ENCODE measurements around the gene RHOU.

The RHOU gene

DNA sequence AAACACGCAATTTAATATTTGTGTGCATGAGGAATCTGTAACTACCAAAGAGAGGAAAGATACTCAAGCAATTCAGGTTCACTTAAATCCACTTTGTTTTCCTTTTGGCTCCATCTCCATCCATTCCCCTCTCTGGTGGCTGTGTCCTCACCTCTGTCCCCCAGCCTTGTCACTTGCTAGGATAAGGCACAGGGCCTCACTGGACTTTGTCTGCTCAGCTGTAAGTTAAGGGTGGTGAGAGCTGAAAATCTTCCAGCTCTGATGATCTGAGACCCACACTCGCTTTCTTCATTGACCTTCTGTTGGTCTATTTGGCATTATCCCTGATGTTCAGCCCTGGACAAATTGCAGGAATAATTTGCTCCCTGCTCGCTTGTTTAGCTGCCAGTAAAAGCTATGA, 56.5 kb downstream of the RHOU start:
- no peak for DNase-seq
- H3K27ac ChIP-seq: no peak overlapping the region
- no peaks in the 10 kb centered on the region for H3K36me3 ChIP-seq (replicated peaks)
- H3K4me3 ChIP-seq (ENCODE audit: low read depth, low read length): no peak overlapping the region
- in situ Hi-C loops (cut with HindIII; ENCODE audit: low pct_ligation_motif_present, low sequenced_read_pairs): no loop called here
- H3K27me3 ChIP-seq (replicated peaks): no peaks in the 10 kb centered on the region
- TF ChIP-seq, protein P1, sequence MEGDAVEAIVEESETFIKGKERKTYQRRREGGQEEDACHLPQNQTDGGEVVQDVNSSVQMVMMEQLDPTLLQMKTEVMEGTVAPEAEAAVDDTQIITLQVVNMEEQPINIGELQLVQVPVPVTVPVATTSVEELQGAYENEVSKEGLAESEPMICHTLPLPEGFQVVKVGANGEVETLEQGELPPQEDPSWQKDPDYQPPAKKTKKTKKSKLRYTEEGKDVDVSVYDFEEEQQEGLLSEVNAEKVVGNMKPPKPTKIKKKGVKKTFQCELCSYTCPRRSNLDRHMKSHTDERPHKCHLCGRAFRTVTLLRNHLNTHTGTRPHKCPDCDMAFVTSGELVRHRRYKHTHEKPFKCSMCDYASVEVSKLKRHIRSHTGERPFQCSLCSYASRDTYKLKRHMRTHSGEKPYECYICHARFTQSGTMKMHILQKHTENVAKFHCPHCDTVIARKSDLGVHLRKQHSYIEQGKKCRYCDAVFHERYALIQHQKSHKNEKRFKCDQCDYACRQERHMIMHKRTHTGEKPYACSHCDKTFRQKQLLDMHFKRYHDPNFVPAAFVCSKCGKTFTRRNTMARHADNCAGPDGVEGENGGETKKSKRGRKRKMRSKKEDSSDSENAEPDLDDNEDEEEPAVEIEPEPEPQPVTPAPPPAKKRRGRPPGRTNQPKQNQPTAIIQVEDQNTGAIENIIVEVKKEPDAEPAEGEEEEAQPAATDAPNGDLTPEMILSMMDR (IDR thresholded peaks at IDR 0.05; ENCODE audit: low read depth, low read length, missing control alignments): no peak

DNA sequence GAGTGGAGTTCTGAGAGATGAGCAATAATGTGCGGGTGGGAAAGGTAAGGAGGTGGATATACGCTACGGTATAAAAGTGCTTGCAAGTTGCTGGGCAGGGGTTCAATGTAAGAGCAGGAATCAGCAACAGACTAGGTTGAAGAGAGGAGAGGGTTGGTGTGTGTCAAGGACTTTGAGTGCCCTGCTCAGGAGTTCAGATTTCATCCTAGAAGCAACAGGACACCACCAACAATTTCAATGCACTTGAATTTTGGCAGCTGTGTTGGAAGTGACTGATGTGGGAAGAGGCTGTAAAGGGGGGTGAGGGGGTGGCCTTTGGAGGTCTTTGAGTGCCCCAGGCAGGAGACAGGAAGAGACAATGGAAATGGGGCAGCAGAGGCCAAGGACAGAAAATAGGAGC, 57.3 kb downstream of the RHOU start:
- TF ChIP-seq, protein P1 (IDR thresholded peaks at IDR 0.05; ENCODE audit: low read depth, low read length, missing control alignments): no peak
- in situ Hi-C loops (cut with HindIII; ENCODE audit: low pct_ligation_motif_present, low sequenced_read_pairs): no loop called here
- no peak for DNase-seq
- Histone ChIP-seq H3K4me3 (ENCODE audit: low read depth, low read length) (no peak overlapping the region), H3K27ac (no peak overlapping the region), H3K27me3 (replicated peaks) (no peaks in the 10 kb centered on the region), H3K36me3 (replicated peaks) (no peaks in the 10 kb centered on the region)

DNA sequence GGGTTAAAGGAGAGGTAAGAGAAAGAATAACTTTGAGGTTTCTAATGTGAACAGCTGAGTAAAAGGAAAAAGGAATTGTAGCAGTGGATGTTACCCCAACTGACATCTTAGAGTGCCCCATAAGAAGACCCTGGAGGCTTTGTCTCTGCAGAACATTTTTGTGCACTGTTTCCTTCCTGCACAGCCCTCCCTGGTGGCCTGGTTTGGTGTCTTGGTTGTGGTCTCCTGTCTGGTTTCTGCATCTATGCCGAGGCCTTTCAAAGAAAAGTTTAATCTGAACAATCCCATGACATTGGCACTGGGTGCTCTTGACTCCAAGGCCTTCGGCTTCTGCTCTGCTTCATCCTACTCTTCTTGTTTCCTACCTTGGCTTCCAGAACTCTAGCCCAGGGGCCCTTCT, 57.8 kb downstream of the RHOU start:
- TF ChIP-seq, protein P1 (IDR thresholded peaks at IDR 0.05; ENCODE audit: low read depth, low read length, missing control alignments): no peak
- H3K36me3 ChIP-seq (replicated peaks): no peaks in the 10 kb centered on the region
- H3K27ac ChIP-seq: no peak overlapping the region
- H3K4me3 ChIP-seq (ENCODE audit: low read depth, low read length): no peak overlapping the region
- DNase-seq: no peak
- H3K27me3 ChIP-seq (replicated peaks): no peaks in the 10 kb centered on the region
- in situ Hi-C loops (cut with HindIII; ENCODE audit: low pct_ligation_motif_present, low sequenced_read_pairs): no loop called here

DNA sequence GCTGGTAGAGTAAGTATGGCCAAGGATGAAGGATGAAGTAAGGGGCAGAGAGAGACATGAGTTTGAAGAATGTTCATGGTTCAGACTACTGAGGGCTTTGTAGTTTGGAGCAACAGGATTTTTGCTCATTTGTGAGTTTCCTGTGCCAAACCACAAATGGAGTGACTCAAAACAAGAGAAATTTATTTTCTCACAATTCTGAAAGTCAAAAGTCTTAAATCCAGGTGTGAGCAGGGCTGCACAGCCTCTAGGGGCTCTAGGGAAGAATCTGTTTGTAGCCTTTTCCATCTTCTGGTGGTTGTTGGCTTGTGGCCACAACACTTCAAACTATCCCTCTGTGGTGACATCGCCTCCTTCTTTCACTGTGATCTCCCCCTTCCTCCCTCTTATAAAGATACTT, 58.9 kb downstream of the RHOU start:
- DNase-seq: no peak

DNA sequence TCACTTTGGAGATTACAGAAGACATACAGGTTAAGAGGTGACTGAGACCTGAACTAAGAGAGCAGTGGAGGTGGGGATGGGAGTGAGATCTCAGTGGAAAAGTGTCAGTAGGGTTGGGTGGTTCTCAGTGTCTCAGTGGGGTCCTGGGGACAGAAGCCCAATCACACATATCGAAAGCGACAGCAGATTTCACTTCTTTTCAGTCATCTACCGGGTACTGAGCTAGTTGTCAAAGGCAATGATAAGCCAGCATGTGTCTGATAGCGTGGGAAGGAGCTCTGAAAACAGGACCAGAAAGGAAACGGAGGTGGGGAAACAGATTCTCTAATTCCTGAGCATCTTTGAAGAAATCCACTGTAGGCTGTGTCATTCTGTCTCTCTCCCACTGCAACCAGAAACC, 59.5 kb downstream of the RHOU start:
- no peak for DNase-seq
- TF ChIP-seq, protein P1 (IDR thresholded peaks at IDR 0.05; ENCODE audit: low read depth, low read length, missing control alignments): no peak
- H3K27ac ChIP-seq: no peak overlapping the region

More for the DNA sequence above, 58.9 kb downstream of the RHOU start:
- Histone ChIP-seq H3K27me3 (replicated peaks) (no peaks in the 10 kb centered on the region), H3K4me3 (ENCODE audit: low read depth, low read length) (no peak overlapping the region), H3K36me3 (replicated peaks) (no peaks in the 10 kb centered on the region), H3K27ac (no peak overlapping the region)
- in situ Hi-C loops (cut with HindIII; ENCODE audit: low pct_ligation_motif_present, low sequenced_read_pairs): no loop called here
- TF ChIP-seq, protein P1 (IDR thresholded peaks at IDR 0.05; ENCODE audit: low read depth, low read length, missing control alignments): no peak

DNA sequence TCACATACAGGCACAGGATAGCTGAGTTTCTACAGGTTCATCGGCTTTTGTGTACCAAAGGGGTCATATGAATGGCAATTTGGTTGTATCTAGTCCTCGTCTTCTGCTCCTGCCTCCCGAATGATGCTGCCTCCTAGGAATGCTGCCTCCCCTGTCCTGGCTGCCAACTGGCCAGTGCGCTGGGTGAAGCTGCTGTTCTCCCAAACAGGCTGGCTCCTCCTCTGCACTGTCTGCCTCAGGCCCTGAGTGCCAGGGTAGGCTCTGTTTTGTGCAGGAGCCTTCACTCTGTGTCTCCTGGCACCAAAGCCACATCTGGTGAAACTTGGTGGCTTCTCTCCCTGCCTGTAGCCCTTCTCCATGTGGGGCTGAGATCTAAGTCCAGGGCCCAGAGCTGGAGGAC, 60.3 kb downstream of the RHOU start:
- TF ChIP-seq, protein P1 (IDR thresholded peaks at IDR 0.05; ENCODE audit: low read depth, low read length, missing control alignments): no peak
- Histone ChIP-seq H3K36me3 (replicated peaks) (no peaks in the 10 kb centered on the region), H3K4me3 (ENCODE audit: low read depth, low read length) (no peak overlapping the region), H3K27ac (no peak overlapping the region), H3K27me3 (replicated peaks) (no peaks in the 10 kb centered on the region)
- DNase-seq: no peak
- in situ Hi-C loops (cut with HindIII; ENCODE audit: low pct_ligation_motif_present, low sequenced_read_pairs): no loop called here

More for the DNA sequence above, 59.5 kb downstream of the RHOU start:
- no peaks in the 10 kb centered on the region for H3K36me3 ChIP-seq (replicated peaks)
- H3K4me3 ChIP-seq (ENCODE audit: low read depth, low read length): no peak overlapping the region
- in situ Hi-C loops (cut with HindIII; ENCODE audit: low pct_ligation_motif_present, low sequenced_read_pairs): no loop called here
- H3K27me3 ChIP-seq (replicated peaks): no peaks in the 10 kb centered on the region

Data from brain microvascular endothelial cell (primary cell).